OCI-LY1 (cell line): Measurements from ENCODE around the gene FUT8.

ENCODE experiments used
- H2AFZ ChIP-seq: fragments of 200-600 bp; sonication (generic), shearing (Covaris generic); 2 replicates; pipeline ENCODE4 v1.6.0; 2014; ENCODE audit warnings: antibody characterized with exemption, mild to moderate bottlenecking, low read length
- H3F3A ChIP-seq: fragments of 200-600 bp; sonication (generic), shearing (Covaris generic); 2 replicates; pipeline ENCODE4 v1.6.0; 2014; ENCODE audit warnings: mild to moderate bottlenecking, antibody characterized with exemption, low read length, moderate library complexity; ENCODE audit not compliant: insufficient read depth
- H3K27ac ChIP-seq: fragments of 200-600 bp; sonication (generic); 2 replicates; pipeline ENCODE4 v1.5.1; 2014; ENCODE audit warnings: low read length, mixed run types, mild to moderate bottlenecking, low read depth; ENCODE audit not compliant: poor library complexity, severe bottlenecking
- H3K27me3 ChIP-seq: fragments of 200-600 bp; sonication (generic); 2 replicates; pipeline ENCODE4 v1.6.0; 2014; ENCODE audit warnings: antibody characterized with exemption, mild to moderate bottlenecking, low read length, moderate library complexity; ENCODE audit not compliant: insufficient read depth
- H3K36me3 ChIP-seq: fragments of 200-600 bp; sonication (generic); 2 replicates; pipeline ENCODE4 v1.6.1; 2014; ENCODE audit warnings: mild to moderate bottlenecking, antibody characterized with exemption, low read length, moderate library complexity, mixed read lengths; ENCODE audit not compliant: insufficient read depth
- H3K4me1 ChIP-seq: fragments of 200-600 bp; sonication (generic); 2 replicates; pipeline ENCODE4 v1.5.1; 2014; ENCODE audit warnings: mild to moderate bottlenecking, low read length, moderate library complexity; ENCODE audit not compliant: insufficient read depth, severe bottlenecking
- H3K4me2 ChIP-seq: fragments of 200-600 bp; sonication (generic), shearing (Covaris generic); 2 replicates; pipeline ENCODE4 v1.6.1; 2014; ENCODE audit warnings: low read length
- H3K4me3 ChIP-seq: fragments of 200-600 bp; sonication (generic); 2 replicates; pipeline ENCODE4 v1.5.1; 2014; ENCODE audit warnings: low read length, low read depth, mild to moderate bottlenecking, mixed read lengths; ENCODE audit not compliant: poor library complexity, severe bottlenecking
- H3K79me2 ChIP-seq: fragments of 200-600 bp; shearing (Covaris generic); 2 replicates; pipeline ENCODE4 v1.6.1; 2016; ENCODE audit warnings: mixed run types, low read length, mixed read lengths; ENCODE audit not compliant: insufficient read depth
- H3K9ac ChIP-seq: fragments of 200-600 bp; sonication (generic), shearing (Covaris generic); 2 replicates; pipeline ENCODE4 v1.6.1; 2014; ENCODE audit warnings: mild to moderate bottlenecking, low read length, mixed read lengths
- H3K9me2 ChIP-seq: fragments of 200-600 bp; sonication (generic), shearing (Covaris generic); 2 replicates; pipeline ENCODE4 v1.6.1; 2014; ENCODE audit warnings: low read depth, mild to moderate bottlenecking, low read length, mixed read lengths
- H3K9me3 ChIP-seq: fragments of 200-600 bp; shearing (Covaris generic); 2 replicates; pipeline ENCODE4 v1.6.1; 2014; ENCODE audit warnings: low read length, mixed read lengths
- H4K20me1 ChIP-seq: fragments of 200-600 bp; sonication (generic), shearing (Covaris generic); 2 replicates; pipeline ENCODE4 v1.6.0; 2016; ENCODE audit warnings: mild to moderate bottlenecking, low read length; ENCODE audit not compliant: insufficient read depth
- CTCF ChIP-seq: fragments of 200-600 bp; sonication (generic), shearing (Covaris generic); IDR thresholded peaks from 2 replicates; pipeline ENCODE4 v1.5.1; 2017; ENCODE audit warnings: mild to moderate bottlenecking, antibody characterized with exemption, low read length, moderate library complexity, mixed read lengths
- EZH2 ChIP-seq: fragments of 200-600 bp; sonication (generic), shearing (Covaris generic); IDR thresholded peaks from 2 replicates; pipeline ENCODE4 v1.8.0; 2017; ENCODE audit warnings: borderline replicate concordance, mixed run types, mild to moderate bottlenecking, antibody characterized with exemption, low read length, moderate library complexity, mixed read lengths

Gene FUT8

DNA sequence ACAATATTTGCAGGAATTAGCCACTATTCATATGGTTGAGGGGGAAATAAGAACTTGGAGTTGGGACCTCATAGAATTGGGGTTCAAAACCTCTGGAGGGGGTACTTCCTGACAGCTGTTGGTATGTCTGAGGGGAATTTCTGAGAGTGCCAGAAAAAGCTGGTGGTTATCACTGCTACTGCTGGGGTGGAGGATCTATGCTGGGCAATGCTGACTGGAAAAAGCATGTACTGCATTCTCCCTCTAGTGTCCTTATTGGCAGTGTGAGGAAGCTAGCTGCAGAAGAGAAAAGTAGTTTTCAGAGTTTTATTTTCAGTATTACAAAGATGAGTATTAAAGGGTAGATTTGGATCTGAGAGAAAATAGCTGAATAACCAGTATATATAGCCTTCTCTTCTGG lies 88.8 kb downstream of the FUT8 start:
- Histone ChIP-seq H3K36me3 (0 out of 2 replicates have a peak, but pooled peaks cover under 1% of the 10 kb centered on the region), H3K9ac (no peak overlapping the region), H3K4me1 (no peaks in the 10 kb centered on the region), H3K4me2 (no peak overlapping the region), H3K79me2 (peaks cover 48% of the 10 kb centered on the region), H2AFZ (no peak overlapping the region), H3F3A (no peaks in the 10 kb centered on the region), H3K9me2 (no peaks in the 10 kb centered on the region), H3K27me3 (no peaks in the 10 kb centered on the region), H4K20me1 (no peaks in the 10 kb centered on the region), H3K4me3 (no peak overlapping the region), H3K9me3 (peaks cover 3% of the 10 kb centered on the region; the same call in 1 of the 2 replicates), H3K27ac (no peak overlapping the region)
- TF ChIP-seq EZH2 (no peak), CTCF (no peak)

- H3K9me2 ChIP-seq = no peaks in the 10 kb centered on the region
- TF ChIP-seq EZH2 = no peak
- no peak for TF ChIP-seq CTCF
- peaks cover 11% of the 10 kb centered on the region; the same call in 1 of the 2 replicates for H3K36me3 ChIP-seq
- H3K27ac ChIP-seq = no peak overlapping the region
- H3K9ac ChIP-seq = no peak overlapping the region
- peaks cover 48% of the 10 kb centered on the region for H3K79me2 ChIP-seq
- no peak overlapping the region for H3K4me2 ChIP-seq
- H2AFZ ChIP-seq = no peak overlapping the region
- no peaks in the 10 kb centered on the region for H3K27me3 ChIP-seq
- H4K20me1 ChIP-seq = no peaks in the 10 kb centered on the region
- H3K4me1 ChIP-seq = no peaks in the 10 kb centered on the region
- no peak overlapping the region for H3K4me3 ChIP-seq
- no peaks in the 10 kb centered on the region for H3K9me3 ChIP-seq
- H3F3A ChIP-seq = no peaks in the 10 kb centered on the region
Observed at GRCh38 chr14:65502676-65503124, 90.2 kb downstream of the FUT8 start.

- Histone ChIP-seq H3K4me1 (no peaks in the 10 kb centered on the region), H3K9me2 (no peaks in the 10 kb centered on the region), H3K27ac (no peak overlapping the region), H3K4me2 (no peak overlapping the region), H3K79me2 (peaks cover 49% of the 10 kb centered on the region), H2AFZ (no peak overlapping the region), H3K9ac (no peak overlapping the region), H3K27me3 (no peaks in the 10 kb centered on the region), H3K36me3 (peaks cover 12% of the 10 kb centered on the region; the same call in 1 of the 2 replicates), H3K4me3 (no peak overlapping the region), H3K9me3 (no peaks in the 10 kb centered on the region), H4K20me1 (no peaks in the 10 kb centered on the region), H3F3A (no peaks in the 10 kb centered on the region)
- TF ChIP-seq CTCF (no peak), EZH2 (no peak)
Observed at GRCh38 chr14:65503771-65504170, 91.2 kb downstream of the FUT8 start.
